ENCODE results near the gene SMYD3. TPM values are rescaled to one million over a fixed set of nuclear protein-coding genes. Genes with fewer than 3 reads are reported as not detected.

Gene SMYD3
- polyA plus RNA-seq, 1 donor from 2014 or later = 48.6 TPM

DNA sequence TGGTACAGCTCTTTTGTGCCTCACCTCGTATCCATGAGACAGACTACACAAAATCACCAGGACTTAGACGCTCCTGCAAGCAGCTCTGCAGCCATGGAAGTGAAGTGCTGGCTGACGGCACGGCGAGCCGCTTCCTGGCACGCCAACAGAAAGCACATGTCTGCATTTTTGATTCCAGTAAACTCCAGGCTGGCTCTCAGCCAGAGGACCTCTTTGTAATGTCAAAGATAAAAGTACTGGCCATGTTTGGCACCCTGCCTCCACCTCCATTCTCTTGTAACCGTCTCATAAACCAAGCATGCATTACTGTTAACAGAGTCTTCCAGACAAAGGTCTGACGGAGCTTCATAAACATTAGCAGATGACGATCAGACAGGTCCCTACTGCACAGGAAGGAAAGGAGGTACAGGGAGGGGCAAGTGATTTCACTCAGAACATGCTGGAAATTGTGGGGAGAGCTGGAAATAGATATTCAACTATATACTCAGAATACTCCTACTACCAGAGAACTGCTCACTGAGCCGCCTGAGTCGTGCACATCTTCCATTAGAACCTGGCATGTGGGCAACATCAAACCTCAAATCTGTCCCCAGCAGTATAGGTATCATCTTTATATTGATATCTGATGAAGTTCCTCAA is 632.0 kb downstream of the SMYD3 start:
- Histone ChIP-seq H3K27ac (ENCODE audit: low read length) (no peak overlapping the region), H3K9me3 (ENCODE audit: low read length) (no peaks in the 10 kb centered on the region), H2AFZ (ENCODE audit: low read depth, low read length) (no peak overlapping the region), H3F3A (ENCODE audit: insufficient read depth, low read length, poor library complexity, severe bottlenecking) (no peaks in the 10 kb centered on the region), H3K79me2 (replicated peaks; ENCODE audit: insufficient read depth, low read length) (no peaks in the 10 kb centered on the region), H3K4me3 (ENCODE audit: low read length) (no peak overlapping the region), H3K4me2 (ENCODE audit: low read length) (no peak overlapping the region), H3K27me3 (ENCODE audit: insufficient read depth, low read depth, low read length) (no peaks in the 10 kb centered on the region), H3K36me3 (ENCODE audit: insufficient read depth, low read length) (no peaks in the 10 kb centered on the region), H3K9me2 (ENCODE audit: insufficient read depth, low read length) (no peaks in the 10 kb centered on the region), H4K20me1 (ENCODE audit: insufficient read depth) (no peaks in the 10 kb centered on the region), H3K9ac (ENCODE audit: low read length) (no peak overlapping the region)
- TF ChIP-seq, protein P1, sequence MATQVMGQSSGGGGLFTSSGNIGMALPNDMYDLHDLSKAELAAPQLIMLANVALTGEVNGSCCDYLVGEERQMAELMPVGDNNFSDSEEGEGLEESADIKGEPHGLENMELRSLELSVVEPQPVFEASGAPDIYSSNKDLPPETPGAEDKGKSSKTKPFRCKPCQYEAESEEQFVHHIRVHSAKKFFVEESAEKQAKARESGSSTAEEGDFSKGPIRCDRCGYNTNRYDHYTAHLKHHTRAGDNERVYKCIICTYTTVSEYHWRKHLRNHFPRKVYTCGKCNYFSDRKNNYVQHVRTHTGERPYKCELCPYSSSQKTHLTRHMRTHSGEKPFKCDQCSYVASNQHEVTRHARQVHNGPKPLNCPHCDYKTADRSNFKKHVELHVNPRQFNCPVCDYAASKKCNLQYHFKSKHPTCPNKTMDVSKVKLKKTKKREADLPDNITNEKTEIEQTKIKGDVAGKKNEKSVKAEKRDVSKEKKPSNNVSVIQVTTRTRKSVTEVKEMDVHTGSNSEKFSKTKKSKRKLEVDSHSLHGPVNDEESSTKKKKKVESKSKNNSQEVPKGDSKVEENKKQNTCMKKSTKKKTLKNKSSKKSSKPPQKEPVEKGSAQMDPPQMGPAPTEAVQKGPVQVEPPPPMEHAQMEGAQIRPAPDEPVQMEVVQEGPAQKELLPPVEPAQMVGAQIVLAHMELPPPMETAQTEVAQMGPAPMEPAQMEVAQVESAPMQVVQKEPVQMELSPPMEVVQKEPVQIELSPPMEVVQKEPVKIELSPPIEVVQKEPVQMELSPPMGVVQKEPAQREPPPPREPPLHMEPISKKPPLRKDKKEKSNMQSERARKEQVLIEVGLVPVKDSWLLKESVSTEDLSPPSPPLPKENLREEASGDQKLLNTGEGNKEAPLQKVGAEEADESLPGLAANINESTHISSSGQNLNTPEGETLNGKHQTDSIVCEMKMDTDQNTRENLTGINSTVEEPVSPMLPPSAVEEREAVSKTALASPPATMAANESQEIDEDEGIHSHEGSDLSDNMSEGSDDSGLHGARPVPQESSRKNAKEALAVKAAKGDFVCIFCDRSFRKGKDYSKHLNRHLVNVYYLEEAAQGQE (IDR thresholded peaks at IDR 0.05; ENCODE audit: borderline replicate concordance) = no peak
- TF ChIP-seq, protein P2, sequence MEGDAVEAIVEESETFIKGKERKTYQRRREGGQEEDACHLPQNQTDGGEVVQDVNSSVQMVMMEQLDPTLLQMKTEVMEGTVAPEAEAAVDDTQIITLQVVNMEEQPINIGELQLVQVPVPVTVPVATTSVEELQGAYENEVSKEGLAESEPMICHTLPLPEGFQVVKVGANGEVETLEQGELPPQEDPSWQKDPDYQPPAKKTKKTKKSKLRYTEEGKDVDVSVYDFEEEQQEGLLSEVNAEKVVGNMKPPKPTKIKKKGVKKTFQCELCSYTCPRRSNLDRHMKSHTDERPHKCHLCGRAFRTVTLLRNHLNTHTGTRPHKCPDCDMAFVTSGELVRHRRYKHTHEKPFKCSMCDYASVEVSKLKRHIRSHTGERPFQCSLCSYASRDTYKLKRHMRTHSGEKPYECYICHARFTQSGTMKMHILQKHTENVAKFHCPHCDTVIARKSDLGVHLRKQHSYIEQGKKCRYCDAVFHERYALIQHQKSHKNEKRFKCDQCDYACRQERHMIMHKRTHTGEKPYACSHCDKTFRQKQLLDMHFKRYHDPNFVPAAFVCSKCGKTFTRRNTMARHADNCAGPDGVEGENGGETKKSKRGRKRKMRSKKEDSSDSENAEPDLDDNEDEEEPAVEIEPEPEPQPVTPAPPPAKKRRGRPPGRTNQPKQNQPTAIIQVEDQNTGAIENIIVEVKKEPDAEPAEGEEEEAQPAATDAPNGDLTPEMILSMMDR (IDR thresholded peaks at IDR 0.05; ENCODE audit: poor library complexity, severe bottlenecking) = no peak
- no peak for TF ChIP-seq TAF1 (IDR thresholded peaks at IDR 0.05; ENCODE audit: low read depth)
- no peak for TF ChIP-seq RAD21 (conservative IDR thresholded peaks at IDR 0.05)
- TF ChIP-seq SMC3 (conservative IDR thresholded peaks at IDR 0.05; ENCODE audit: poor library complexity) = no peak
- no peak for TF ChIP-seq MXI1 (conservative IDR thresholded peaks at IDR 0.05; ENCODE audit: poor library complexity, severe bottlenecking)
- no peak for TF ChIP-seq POLR2AphosphoS5 (IDR thresholded peaks at IDR 0.05)
- no peak for TF ChIP-seq EZH2 (IDR thresholded peaks at IDR 0.05; ENCODE audit: borderline replicate concordance, insufficient read depth, low read length, poor library complexity, severe bottlenecking)
- TF ChIP-seq EP300 (conservative IDR thresholded peaks at IDR 0.05; ENCODE audit: poor library complexity, severe bottlenecking) = no peak

DNA sequence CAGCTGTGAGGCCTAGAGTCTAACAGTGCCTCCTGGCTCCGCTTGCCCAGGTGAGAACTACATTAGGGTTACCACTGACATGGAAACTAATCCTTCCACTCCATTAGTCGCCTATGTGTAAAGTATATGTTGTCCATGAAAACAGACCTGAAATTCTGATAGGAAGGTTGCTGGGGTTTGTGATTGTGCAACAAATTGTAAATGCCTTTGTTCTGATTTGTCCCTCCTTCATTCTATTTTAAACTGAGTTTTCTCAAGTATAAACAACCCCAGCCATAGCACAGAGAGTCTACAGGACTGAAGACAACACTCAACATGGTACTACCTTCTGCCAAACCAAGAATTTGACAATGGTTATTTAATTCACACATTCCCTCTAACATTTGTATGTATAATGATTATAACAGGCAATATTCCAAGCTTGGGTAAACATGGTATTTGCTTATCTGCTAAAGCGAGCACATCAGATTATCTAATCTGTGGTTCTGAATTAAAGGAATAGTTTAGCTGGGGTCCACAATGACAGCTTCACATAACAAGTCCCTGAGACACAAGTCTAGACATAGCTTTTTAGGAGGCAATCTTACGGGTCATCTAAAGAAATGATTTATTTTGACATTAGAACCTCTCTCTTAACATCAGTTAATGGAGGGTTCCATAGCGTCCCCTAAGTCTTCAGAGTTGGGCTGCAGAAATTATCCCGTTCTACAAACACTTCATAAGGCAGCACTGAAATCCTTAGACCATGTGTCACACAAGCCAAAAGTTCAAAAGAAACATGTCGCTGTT is 633.0 kb downstream of the SMYD3 start:
- Histone ChIP-seq H3K4me3 (ENCODE audit: low read length) (no peak overlapping the region), H3K4me2 (ENCODE audit: low read length) (no peak overlapping the region), H3K9me2 (ENCODE audit: insufficient read depth, low read length) (no peaks in the 10 kb centered on the region), H3K9me3 (ENCODE audit: low read length) (no peaks in the 10 kb centered on the region), H3K27me3 (ENCODE audit: insufficient read depth, low read depth, low read length) (no peaks in the 10 kb centered on the region), H3K9ac (ENCODE audit: low read length) (no peak overlapping the region), H3F3A (ENCODE audit: insufficient read depth, low read length, poor library complexity, severe bottlenecking) (no peaks in the 10 kb centered on the region), H3K27ac (ENCODE audit: low read length) (no peak overlapping the region), H3K36me3 (ENCODE audit: insufficient read depth, low read length) (no peaks in the 10 kb centered on the region), H3K79me2 (replicated peaks; ENCODE audit: insufficient read depth, low read length) (no peaks in the 10 kb centered on the region), H2AFZ (ENCODE audit: low read depth, low read length) (no peak overlapping the region), H4K20me1 (ENCODE audit: insufficient read depth) (no peaks in the 10 kb centered on the region)
- TF ChIP-seq RAD21 (conservative IDR thresholded peaks at IDR 0.05) = no peak
- TF ChIP-seq, protein P1 (IDR thresholded peaks at IDR 0.05; ENCODE audit: borderline replicate concordance) = no peak
- TF ChIP-seq TAF1 (IDR thresholded peaks at IDR 0.05; ENCODE audit: low read depth) = no peak
- TF ChIP-seq SMC3 (conservative IDR thresholded peaks at IDR 0.05; ENCODE audit: poor library complexity) = no peak
- no peak for TF ChIP-seq MXI1 (conservative IDR thresholded peaks at IDR 0.05; ENCODE audit: poor library complexity, severe bottlenecking)
- TF ChIP-seq EZH2 (IDR thresholded peaks at IDR 0.05; ENCODE audit: borderline replicate concordance, insufficient read depth, low read length, poor library complexity, severe bottlenecking) = no peak
- TF ChIP-seq POLR2AphosphoS5 (IDR thresholded peaks at IDR 0.05) = no peak
- no peak for TF ChIP-seq EP300 (conservative IDR thresholded peaks at IDR 0.05; ENCODE audit: poor library complexity, severe bottlenecking)
- TF ChIP-seq, protein P2 (IDR thresholded peaks at IDR 0.05; ENCODE audit: poor library complexity, severe bottlenecking) = no peak

Measured in neural cell (in vitro differentiated cells).